HG03196 (cell line): Measurements from ENCODE around the gene ITGB8.
"Not testable (repeated sequence)": the region's sequence is repeated elsewhere in the genome, so short reads cannot be mapped to it uniquely, and the experiment has no call there.

ENCODE experiments used
- ATAC-seq: cut with Tn5 transposase; IDR thresholded peaks from one replicate; pipeline ENCODE4 v1.9.1; 2021; ENCODE audit not compliant: unreplicated experiment

Gene ITGB8

GRCh38 chr7:20330239-20330927 lies at the start of gene ITGB8:
ITGB8 (plus strand) TSS chr7:20330900; CDS start chr7:20331807, 907 bp downstream.
- ATAC-seq = peak; percentile 52

- no peak for ATAC-seq
Observed at GRCh38 chr7:20282959-20283358, 47.7 kb upstream of the ITGB8 start.

DNA sequence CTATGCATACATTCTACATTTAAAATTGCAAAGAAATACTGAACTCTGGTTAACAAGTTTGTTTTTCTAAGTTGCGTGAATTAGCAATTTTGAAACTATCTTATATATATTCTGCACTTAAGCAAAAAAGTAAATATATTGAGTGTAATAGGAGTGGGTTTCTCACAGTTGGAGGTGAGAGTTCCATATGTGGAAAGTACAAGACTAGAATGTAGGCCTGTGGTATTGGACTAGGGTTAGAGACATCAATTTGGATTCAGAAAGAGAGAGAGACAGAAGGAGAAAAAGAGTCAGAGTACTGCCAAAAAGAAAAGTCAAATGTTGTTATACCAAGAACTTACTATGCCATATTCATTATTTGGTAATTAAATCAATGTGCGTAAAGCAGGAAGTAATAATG lies 47.3 kb upstream of the ITGB8 start:
- ATAC-seq = no peak

DNA sequence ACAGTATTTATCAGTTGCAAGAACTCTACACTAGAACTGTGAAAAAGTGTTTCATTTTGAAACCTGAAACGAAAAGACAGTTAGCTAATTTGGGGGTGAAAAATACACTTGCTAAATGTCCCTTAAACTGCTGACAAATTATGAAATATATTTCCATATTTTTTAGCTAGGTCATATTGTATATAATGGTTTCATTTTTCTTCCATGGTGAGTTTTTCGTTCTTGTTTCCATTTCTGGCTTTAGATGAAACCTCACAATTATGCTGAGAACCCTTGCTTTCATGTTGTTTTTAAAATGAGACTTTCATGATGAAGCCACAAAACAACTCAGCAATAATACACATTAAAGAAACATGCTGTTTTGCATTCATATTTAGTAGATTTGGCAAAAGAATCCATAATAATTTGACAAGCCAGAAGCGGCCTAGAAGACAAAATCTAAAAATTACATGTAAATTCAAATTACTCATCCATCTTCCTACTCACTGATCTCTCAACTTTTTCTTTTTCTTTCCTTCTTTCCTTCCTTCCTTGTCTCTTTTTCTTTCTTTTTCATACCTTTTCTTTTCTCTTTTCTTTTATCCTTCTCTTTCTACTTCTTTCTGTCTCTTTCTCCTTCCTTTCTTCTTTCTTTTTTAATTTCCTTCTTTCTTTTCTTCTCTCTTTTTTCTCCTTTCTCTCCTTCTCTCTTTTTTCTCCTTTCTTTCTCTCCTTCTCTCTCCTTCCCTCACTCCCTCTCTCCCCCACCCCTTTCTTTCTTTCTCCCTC lies 46.5 kb upstream of the ITGB8 start:
- peak; percentile 51 for ATAC-seq

DNA sequence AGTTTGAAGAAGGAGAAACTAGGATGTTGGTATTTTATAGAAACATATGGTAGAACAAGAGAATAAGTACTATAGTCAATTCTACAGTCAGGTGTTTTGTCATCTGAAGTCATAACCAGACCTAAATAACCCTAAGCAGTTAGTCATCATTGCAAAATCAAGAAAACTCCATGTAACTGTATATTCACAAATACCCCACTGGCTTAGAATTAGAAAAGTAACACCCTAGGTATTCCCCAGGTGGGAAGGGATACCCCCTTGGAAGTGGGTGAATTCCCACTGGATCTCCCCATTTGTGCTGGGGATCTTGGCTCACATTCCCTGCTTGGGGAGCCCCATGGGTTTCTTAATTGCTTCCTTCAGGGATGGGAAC lies 45.9 kb upstream of the ITGB8 start:
- no peak for ATAC-seq

DNA sequence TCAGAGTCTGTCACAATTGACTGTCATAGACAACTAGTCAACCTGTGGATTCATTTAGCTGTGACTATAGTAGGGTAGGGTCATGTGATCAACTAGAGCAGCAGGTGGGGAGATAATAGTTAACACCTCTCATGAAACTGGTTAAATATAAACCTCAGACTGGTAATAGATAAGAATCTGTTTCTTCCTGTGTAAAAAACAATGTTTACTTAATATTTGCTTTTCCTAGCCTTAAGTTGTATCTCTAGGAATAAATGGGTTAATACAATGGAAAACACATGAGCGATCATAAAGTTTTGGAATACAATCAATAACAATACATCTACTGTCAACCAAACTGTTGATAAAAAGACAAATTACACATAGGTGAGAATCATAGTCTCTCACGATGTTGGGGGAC lies 43.4 kb upstream of the ITGB8 start:
- ATAC-seq = no peak

- ATAC-seq = no peak
Observed at GRCh38 chr7:20288036-20288435, 42.7 kb upstream of the ITGB8 start.

DNA sequence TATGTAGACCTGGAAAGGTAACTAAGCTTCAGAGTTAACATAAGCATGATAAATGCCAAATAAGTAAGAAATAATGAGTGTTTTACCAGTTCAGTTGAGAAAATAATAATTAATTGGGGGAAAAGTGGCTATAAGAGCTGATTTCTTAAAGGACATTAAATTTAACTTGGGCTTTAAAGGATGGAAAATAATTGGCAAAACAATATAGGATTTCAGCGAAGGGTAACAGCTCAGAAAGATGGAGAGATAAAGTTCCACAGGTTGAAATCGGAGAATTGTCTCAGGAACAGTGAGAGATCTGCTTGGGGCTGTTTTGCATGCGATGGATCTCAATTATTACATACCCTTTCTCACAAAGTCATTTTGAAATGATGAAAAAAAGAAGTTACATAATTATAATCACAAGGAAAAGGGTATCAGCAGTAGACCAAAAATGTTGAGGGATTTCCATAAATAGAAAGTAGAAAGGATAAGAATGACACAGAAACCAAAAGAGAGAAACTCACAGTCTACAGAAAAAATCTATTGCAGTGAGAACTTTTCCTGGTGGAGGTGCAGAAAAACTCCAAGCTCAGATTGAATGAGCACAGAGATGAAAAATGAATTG lies 40.1 kb upstream of the ITGB8 start:
- ATAC-seq = no peak

DNA sequence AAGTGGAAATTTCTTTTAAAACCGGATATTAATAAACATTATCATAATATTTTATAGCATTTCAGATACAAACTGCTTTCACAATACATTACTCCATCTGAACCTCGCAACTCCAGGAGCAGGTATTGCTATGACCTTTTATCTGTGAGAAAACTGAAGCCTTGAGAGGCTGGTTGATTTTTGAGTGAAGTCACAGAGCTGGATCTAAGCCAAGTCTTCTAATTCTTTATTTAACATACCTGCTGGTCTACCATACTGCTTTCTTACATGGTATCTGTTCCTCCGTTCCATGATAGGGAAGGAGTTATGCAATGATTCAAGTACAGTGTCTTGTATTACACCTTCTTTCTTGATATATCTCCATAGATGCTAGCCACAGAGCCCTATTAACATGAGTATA lies 37.4 kb upstream of the ITGB8 start:
- no peak for ATAC-seq

DNA sequence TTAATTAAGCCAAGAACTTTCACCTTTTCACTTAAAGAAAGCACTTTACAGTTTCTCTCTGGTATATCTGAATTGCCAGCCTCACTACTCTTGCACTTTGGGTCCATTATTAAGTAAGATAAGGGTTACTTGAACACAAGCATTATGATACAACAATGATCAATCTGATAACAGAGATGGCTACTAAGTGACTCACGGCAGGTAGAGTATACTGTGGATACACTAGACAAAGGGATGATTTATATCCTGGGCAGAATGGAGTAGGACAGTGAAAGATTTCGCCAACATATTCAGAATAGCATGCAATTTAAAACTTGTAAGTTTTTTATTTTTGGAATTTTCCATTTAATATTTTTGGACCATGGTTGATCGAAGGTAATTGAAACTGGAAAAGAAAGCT lies 34.3 kb upstream of the ITGB8 start:
- ATAC-seq = no peak

DNA sequence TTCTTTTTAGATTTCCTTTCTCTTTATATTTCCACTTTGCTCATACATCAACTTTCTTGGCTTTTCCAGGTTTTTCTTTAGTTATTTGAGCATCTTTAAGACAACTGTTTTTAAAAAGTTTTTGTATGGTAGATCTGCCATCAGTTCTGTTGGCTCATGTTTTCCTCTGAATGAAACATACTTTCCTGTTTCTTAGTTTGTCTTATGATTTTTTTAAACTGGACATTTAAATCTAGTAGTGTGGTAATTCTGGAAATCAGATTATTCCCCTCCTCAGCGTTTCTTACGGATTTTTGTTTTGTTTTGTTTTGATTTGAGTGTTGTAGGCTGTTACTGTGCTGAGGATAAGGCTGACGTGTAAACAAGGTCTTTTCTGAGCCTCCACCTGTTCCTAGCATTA lies 33.8 kb upstream of the ITGB8 start:
- ATAC-seq = no peak

GRCh38 chr7:20298486-20298901 lies 32.2 kb upstream of the ITGB8 start:
- peak; percentile 29 for ATAC-seq

DNA sequence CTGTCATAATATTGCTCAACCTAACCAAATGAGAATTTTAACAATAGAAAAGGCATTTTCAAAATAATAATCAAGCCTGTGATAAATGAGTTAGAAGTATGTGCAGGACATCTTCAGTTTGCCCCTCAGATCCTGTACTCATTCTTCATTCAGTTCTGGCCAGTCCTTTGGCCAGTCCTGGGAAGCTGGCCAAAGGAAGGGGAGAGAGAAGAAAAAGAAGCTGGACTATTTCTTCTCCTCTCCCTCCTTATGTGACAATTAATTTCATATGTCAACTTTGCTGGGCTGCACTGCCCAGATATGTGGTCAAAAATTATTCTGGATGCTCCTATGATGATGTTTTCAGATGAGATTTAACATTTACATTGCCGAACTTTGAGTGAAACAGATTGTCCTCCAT lies 31.6 kb upstream of the ITGB8 start:
- no peak for ATAC-seq

- peak; percentile 65 for ATAC-seq
Observed at GRCh38 chr7:20299647-20300312, 30.9 kb upstream of the ITGB8 start.

- ATAC-seq = no peak
Observed at GRCh38 chr7:20301311-20301939, 29.3 kb upstream of the ITGB8 start.

GRCh38 chr7:20302300-20302699 lies 28.4 kb upstream of the ITGB8 start:
- not testable (repeated sequence) for ATAC-seq

- ATAC-seq = no peak
Observed at GRCh38 chr7:20302891-20303290, 27.8 kb upstream of the ITGB8 start.

- ATAC-seq = no peak
Observed at GRCh38 chr7:20304366-20304765, 26.3 kb upstream of the ITGB8 start.

- no peak for ATAC-seq
Observed at GRCh38 chr7:20305726-20306125, 25.0 kb upstream of the ITGB8 start.

- no peak for ATAC-seq
Observed at GRCh38 chr7:20306180-20306946, 24.3 kb upstream of the ITGB8 start.
